DMS153 treated with DMSO at 0.1 percent for 48 hours (cell line): ENCODE measurements around the gene TOGARAM2.

Source experiments
- DNase-seq: peaks from one replicate; lab custom pipeline; 2025; ENCODE audit not compliant: unreplicated experiment; lab: John Stamatoyannopoulos, UW

Gene TOGARAM2

GRCh38 chr2:28981016-28981441 is at the start of gene TOGARAM2:
Gene TOGARAM2 (plus strand): TSS chr2:28981298. CDS start chr2:28994835, 13,537 bp downstream.
- DNase-seq, result peak; percentile 11

GRCh38 chr2:28934769-28935168 is 46.3 kb upstream of the TOGARAM2 start:
- DNase-seq, result no peak

GRCh38 chr2:28941008-28941407 is 40.1 kb upstream of the TOGARAM2 start:
- no peak for DNase-seq

- DNase-seq, result no peak
These were observed 36.4 kb upstream of the TOGARAM2 start for GRCh38 chr2:28944535-28945248.

GRCh38 chr2:28948160-28948559 is 32.9 kb upstream of the TOGARAM2 start:
- no peak for DNase-seq

GRCh38 chr2:28949190-28949589 is 31.9 kb upstream of the TOGARAM2 start:
- DNase-seq, result no peak

GRCh38 chr2:28949617-28950305 is 31.3 kb upstream of the TOGARAM2 start:
- DNase-seq, result no peak

- no peak for DNase-seq
These were observed 30.0 kb upstream of the TOGARAM2 start for GRCh38 chr2:28950941-28951630.

GRCh38 chr2:28951910-28952835 is 28.9 kb upstream of the TOGARAM2 start:
- DNase-seq, result no peak

GRCh38 chr2:28952836-28953211 is 28.3 kb upstream of the TOGARAM2 start:
- DNase-seq, result no peak

- DNase-seq, result no peak
These were observed 25.6 kb upstream of the TOGARAM2 start for GRCh38 chr2:28955467-28955866.

GRCh38 chr2:28956415-28956826 is 24.7 kb upstream of the TOGARAM2 start:
- DNase-seq, result no peak

GRCh38 chr2:28956890-28957289 is 24.2 kb upstream of the TOGARAM2 start:
- no peak for DNase-seq

GRCh38 chr2:28958689-28959088 is 22.4 kb upstream of the TOGARAM2 start:
- peak; percentile 31 for DNase-seq

- DNase-seq, result no peak
These were observed 20.7 kb upstream of the TOGARAM2 start for GRCh38 chr2:28960401-28960800.

GRCh38 chr2:28962505-28962904 is 18.6 kb upstream of the TOGARAM2 start:
- no peak for DNase-seq

- DNase-seq, result no peak
These were observed 10.5 kb upstream of the TOGARAM2 start for GRCh38 chr2:28970464-28971160.

- no peak for DNase-seq
These were observed 8.2 kb upstream of the TOGARAM2 start for GRCh38 chr2:28972778-28973335.

GRCh38 chr2:28974252-28974651 is 6.8 kb upstream of the TOGARAM2 start:
- DNase-seq, result no peak

GRCh38 chr2:28975671-28976070 is 5.4 kb upstream of the TOGARAM2 start:
- DNase-seq, result no peak
